ENCODE measurements around the gene TP73.

The TP73 gene

GRCh38 chr1:3678361-3679097 is 26.2 kb downstream of the TP73 start:
- H3K4me3 ChIP-seq (ENCODE audit: low read depth, low read length), result no peak overlapping the region
- no peak for DNase-seq (ENCODE audit: low read depth)
- no peak for TF ChIP-seq CTCF (conservative IDR thresholded peaks at IDR 0.05; ENCODE audit: low read depth, low read length)

DNA sequence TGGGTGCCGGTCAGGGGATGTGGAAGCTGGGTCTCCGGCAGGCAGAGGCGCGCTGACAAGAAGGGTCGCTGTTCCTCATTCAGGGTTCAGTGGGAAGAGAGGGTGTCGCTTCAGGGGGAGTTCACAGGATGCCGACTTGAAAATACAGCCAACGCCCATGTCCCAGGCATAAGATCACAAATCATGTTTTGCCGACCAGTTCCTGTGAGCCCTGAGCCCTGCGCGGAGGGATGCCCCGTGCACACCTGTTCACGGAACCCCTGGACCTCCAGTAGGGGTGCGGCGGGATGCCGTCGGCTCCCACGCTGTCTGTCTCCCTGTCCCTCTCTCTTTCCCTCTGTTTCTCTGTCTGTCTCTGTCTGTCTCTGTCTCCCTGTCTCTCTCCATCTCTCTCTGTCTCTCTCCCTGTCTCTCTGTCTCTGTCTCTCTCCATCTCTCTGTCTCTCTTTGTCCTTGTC is 26.8 kb downstream of the TP73 start:
- H3K4me3 ChIP-seq (ENCODE audit: low read depth, low read length), result no peak overlapping the region
- TF ChIP-seq CTCF (conservative IDR thresholded peaks at IDR 0.05; ENCODE audit: low read depth, low read length), result no peak
- DNase-seq (ENCODE audit: low read depth), result no peak

GRCh38 chr1:3679799-3680453 is 27.6 kb downstream of the TP73 start:
- no peak overlapping the region for H3K4me3 ChIP-seq (ENCODE audit: low read depth, low read length)
- no peak for DNase-seq (ENCODE audit: low read depth)
- no peak for TF ChIP-seq CTCF (conservative IDR thresholded peaks at IDR 0.05; ENCODE audit: low read depth, low read length)

DNA sequence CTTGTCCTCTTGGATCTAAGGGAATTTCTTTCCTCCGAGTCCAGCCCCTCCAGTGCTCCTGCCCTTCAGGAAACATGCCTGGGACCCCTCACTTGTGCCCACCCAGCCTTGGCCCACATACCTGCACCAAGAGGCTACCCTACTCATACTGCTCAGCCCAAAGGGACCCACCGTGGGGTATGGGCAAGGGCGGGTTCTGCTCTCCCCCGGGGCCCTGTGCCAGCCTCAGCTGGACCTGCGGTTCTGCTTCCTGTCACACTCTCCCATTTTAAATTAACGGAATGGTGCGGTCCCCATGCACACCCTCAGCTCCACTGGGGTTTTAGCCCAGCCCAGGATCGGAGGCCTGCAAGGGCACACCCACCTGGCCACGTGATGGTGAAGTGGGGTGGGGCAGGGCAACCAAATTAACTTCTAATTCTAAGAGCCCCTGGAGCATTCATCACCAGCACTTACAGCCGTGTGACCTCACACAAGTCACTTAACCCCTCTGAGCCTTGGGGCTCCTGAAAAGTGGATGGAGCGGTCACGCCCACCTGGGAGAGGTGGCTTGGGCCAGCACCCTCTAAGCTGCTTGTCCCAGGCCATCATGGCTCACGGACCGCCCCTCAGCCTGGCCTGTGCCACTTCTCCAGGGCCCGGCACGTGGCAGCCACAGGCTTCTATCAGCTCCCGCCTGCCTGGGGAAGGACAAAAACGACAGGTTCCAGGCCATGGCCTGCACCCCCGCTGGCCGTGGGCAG is 28.3 kb downstream of the TP73 start:
- H3K4me3 ChIP-seq (ENCODE audit: low read depth, low read length), result no peak overlapping the region
- no peak for DNase-seq (ENCODE audit: low read depth)
- TF ChIP-seq CTCF (conservative IDR thresholded peaks at IDR 0.05; ENCODE audit: low read depth, low read length), result no peak

GRCh38 chr1:3681231-3681897 is 29.0 kb downstream of the TP73 start:
- DNase-seq (ENCODE audit: low read depth), result no peak
- TF ChIP-seq CTCF (conservative IDR thresholded peaks at IDR 0.05; ENCODE audit: low read depth, low read length), result no peak
- no peak overlapping the region for H3K4me3 ChIP-seq (ENCODE audit: low read depth, low read length)

DNA sequence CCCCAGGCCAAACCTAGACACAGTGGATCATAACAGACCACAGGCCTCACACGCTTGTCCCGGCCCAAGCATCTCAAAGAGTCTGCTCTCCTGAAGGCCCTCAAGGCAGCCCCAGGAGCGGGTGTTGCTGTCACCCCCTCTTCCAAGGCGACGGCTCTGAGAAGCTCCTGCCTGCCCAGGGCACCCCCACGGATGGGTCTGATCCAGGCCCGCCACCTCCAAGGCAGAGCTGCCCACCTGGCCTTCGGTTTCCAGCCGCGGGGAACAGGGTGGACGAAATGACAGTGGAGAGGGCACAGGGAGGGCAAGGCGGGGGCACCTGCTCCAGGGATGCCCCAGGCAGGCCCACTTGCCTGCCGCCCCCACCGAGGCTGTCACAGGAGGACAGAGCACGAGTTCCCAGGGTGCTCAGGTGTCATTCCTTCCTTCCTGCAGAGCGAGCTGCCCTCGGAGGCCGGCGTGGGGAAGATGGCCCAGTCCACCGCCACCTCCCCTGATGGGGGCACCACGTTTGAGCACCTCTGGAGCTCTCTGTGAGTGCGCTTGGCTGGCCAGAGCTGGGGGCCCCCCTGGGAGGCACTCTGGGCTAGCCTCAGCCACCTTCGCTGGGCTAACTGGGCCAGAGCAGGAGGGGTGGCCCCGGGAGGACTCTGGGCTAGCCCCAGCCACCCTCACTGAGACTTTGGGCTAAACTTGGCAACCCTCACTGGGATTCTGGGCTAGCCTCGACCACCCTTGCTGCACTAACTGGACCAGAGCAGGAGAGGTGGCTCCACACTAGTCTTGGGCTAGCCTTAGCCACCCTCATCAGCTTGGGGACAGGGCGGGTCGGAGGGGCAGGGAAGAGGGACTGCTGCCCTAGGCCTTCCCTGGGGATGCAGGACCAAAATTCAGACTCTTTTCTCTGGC is 29.8 kb downstream of the TP73 start:
- no peak for TF ChIP-seq CTCF (conservative IDR thresholded peaks at IDR 0.05; ENCODE audit: low read depth, low read length)
- DNase-seq (ENCODE audit: low read depth), result no peak
- H3K4me3 ChIP-seq (ENCODE audit: low read depth, low read length), result no peak overlapping the region
